Fibroblast of the aortic adventitia (primary cell): ENCODE measurements around the gene PNMA8C. TPM values are rescaled to one million over a fixed set of nuclear protein-coding genes. Genes with fewer than 3 reads are reported as not detected.

ENCODE experiments used
- DNase-seq: peaks from one replicate; pipeline ENCODE4 v3.0.0-alpha.2; 2010; ENCODE audit warnings: low read depth
- H3K4me3 ChIP-seq: 2 replicates; pipeline ENCODE4 v1.5.1; 2011; ENCODE audit warnings: low read depth, mild to moderate bottlenecking, control low read depth, low read length, moderate library complexity
- total RNA-seq: library from RNA; depleted of rRNA; stranded (reverse); fragments of >200 nt; gene quantifications from 2 replicates; pipeline ENCODE4 v1.2.3, GENCODE V29; 2012; ENCODE audit warnings: low replicate concordance
- TF ChIP-seq, protein P1 (sequence below): IDR thresholded peaks from 2 replicates; pipeline ENCODE4 v1.5.1; 2011; ENCODE audit warnings: mild to moderate bottlenecking, low read length, control low read depth, inconsistent platforms; ENCODE audit not compliant: insufficient read depth

PNMA8C gene
- total RNA-seq, 1 donor = not detected

DNA sequence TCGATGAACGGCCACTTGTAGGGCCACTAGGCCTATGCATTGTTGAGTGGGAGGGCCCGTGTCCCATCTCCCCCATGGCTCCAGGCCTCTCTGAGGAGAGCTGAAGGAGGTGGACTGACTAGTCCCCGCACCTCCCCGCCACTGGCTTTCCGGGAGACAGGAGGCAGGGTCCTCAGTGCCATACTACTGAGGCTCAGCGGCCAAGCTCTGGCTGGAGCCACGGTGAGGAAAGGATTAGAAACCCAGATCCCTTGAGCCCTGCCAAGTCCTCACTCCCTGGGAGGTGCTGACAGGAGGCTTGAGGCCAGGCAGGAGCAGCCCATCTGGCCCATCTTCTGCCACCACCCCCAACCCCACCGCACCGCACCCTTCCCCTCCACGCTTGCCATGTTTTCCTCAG lies 44.3 kb downstream of the PNMA8C start:
- TF ChIP-seq, protein P1, sequence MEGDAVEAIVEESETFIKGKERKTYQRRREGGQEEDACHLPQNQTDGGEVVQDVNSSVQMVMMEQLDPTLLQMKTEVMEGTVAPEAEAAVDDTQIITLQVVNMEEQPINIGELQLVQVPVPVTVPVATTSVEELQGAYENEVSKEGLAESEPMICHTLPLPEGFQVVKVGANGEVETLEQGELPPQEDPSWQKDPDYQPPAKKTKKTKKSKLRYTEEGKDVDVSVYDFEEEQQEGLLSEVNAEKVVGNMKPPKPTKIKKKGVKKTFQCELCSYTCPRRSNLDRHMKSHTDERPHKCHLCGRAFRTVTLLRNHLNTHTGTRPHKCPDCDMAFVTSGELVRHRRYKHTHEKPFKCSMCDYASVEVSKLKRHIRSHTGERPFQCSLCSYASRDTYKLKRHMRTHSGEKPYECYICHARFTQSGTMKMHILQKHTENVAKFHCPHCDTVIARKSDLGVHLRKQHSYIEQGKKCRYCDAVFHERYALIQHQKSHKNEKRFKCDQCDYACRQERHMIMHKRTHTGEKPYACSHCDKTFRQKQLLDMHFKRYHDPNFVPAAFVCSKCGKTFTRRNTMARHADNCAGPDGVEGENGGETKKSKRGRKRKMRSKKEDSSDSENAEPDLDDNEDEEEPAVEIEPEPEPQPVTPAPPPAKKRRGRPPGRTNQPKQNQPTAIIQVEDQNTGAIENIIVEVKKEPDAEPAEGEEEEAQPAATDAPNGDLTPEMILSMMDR = no peak
- H3K4me3 ChIP-seq = no peak overlapping the region
- no peak for DNase-seq

DNA sequence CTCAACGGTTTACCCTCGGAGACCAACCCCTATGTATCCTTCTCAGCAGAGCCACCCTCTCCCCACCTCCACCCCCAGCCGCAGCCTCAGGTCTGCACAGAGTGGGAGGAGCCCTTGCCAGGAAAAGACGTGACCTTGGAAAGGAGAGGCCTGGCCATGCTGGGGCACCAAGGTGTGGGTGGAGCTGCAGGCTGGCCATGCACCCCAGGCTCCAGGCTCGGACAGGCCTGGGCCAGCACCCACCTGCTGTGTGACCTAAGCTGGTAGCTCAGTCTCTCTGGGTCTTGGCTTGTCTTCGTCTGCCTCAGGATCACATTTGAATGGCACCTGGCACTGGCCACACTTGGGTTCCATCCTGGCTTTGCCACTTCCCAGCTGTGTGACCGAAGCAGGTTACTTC lies 44.9 kb downstream of the PNMA8C start:
- DNase-seq = no peak
- TF ChIP-seq, protein P1 = no peak
- no peak overlapping the region for H3K4me3 ChIP-seq

GRCh38 chr19:46383171-46383815 lies 45.4 kb downstream of the PNMA8C start:
- DNase-seq = no peak
- no peak overlapping the region for H3K4me3 ChIP-seq
- TF ChIP-seq, protein P1 = no peak

DNA sequence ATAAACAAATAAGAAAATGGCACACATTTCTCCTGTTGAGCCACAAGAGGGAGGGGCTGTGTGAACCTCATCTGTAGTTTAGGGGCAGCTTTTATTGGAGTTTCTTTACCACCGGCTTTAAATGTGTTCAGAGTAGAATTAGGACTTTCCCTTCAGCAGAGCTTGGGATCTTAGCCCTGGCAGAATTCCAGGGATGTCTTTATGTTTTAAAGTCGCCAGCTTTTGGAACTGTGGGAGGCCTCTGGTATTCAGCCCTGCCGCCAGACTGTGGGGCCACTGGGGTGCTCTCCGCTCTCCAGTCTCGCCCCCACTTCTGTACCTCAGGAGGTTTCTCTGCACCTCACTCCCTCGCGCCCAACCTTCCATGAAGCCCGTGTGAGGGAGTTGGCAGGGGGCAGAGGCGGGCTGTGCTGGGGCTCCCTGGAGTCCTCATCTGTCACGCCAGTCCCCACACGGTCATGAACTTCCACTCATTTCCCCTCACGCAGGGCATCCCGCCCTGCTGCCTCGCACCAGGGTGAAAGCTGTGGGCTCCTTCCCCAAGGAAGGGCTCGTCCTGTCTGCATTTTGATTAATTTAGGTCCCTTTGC lies 46.9 kb downstream of the PNMA8C start:
- no peak overlapping the region for H3K4me3 ChIP-seq
- no peak for DNase-seq

DNA sequence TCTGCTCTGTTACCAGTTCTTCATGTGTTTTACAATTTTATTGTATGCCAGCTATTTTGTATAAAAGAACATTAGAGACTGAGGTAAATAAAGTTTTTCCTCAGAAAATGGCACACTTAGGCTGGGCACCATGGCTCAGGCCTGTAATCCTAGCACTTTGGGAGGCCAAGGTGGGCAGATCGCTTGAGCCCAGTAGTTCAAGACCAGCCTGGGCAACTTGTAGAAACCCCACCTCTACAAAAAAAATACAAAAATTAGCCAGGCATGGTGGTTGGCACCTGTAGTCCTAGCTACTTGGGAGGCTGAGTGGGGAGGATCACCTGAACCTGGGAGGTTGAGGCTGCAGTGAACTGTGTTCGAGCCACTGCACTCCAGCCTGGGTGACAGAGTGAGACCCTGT lies 47.4 kb downstream of the PNMA8C start:
- DNase-seq = no peak
- TF ChIP-seq, protein P1 = no peak
- no peak overlapping the region for H3K4me3 ChIP-seq

More for the DNA sequence above, 46.9 kb downstream of the PNMA8C start:
- TF ChIP-seq, protein P1 = no peak

DNA sequence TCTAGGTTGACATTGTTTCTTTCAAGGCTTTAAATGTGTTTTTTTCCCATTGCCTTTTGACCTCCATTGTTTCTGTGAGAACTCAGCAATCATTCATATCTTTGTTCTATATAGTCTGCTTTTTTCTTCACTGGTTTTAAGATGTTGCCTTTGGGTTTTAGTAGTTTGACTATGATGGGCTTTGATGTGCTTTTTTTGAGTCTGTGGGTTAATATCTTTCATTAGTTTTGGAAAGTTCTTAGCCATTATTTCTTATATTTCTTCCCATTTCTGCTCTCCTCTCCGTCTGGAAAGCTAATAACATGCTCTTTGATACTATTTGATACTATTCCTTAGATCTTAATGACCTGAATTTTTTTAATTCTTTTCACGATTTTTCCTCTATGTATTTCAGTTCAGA lies 48.0 kb downstream of the PNMA8C start:
- no peak overlapping the region for H3K4me3 ChIP-seq
- DNase-seq = no peak
- TF ChIP-seq, protein P1 = no peak
